HG03354 (cell line): Measurements from ENCODE around the gene SF1.

Experiments
- ATAC-seq: cut with Tn5 transposase; IDR thresholded peaks from one replicate; pipeline ENCODE4 v1.9.1; 2021; ENCODE audit warnings: mild to moderate bottlenecking; ENCODE audit not compliant: unreplicated experiment, poor library complexity, severe bottlenecking

The SF1 gene

GRCh38 chr11:64764040-64764611 lies 14.2 kb downstream of the SF1 start:
- ATAC-seq, result no peak

- no peak for ATAC-seq
Measured at GRCh38 chr11:64763526-64764039, 14.8 kb downstream of the SF1 start.

- no peak for ATAC-seq
Measured at GRCh38 chr11:64762674-64763525, 15.4 kb downstream of the SF1 start.

GRCh38 chr11:64762277-64762673 lies 16.1 kb downstream of the SF1 start:
- no peak for ATAC-seq

GRCh38 chr11:64760759-64761420 lies 17.5 kb downstream of the SF1 start:
- ATAC-seq, result no peak

- ATAC-seq, result no peak
Measured at GRCh38 chr11:64759722-64760719, 18.3 kb downstream of the SF1 start, which contains the start of gene PYGM. Gene PYGM (minus strand): TSS chr11:64759974. CDS start chr11:64759898, 76 bp downstream.

GRCh38 chr11:64759131-64759721 lies 19.1 kb downstream of the SF1 start:
- ATAC-seq, result no peak

GRCh38 chr11:64758330-64759079 lies 19.8 kb downstream of the SF1 start:
- ATAC-seq, result no peak

- no peak for ATAC-seq
Measured at GRCh38 chr11:64757549-64758329, 20.6 kb downstream of the SF1 start.

- no peak for ATAC-seq
Measured at GRCh38 chr11:64755681-64756361, 22.5 kb downstream of the SF1 start.

GRCh38 chr11:64754919-64755662 lies 23.3 kb downstream of the SF1 start:
- ATAC-seq, result no peak

- no peak for ATAC-seq
Measured at GRCh38 chr11:64754124-64754918, 24.0 kb downstream of the SF1 start.

GRCh38 chr11:64753380-64754123 lies 24.8 kb downstream of the SF1 start:
- no peak for ATAC-seq

GRCh38 chr11:64753019-64753379 lies 25.3 kb downstream of the SF1 start:
- no peak for ATAC-seq
